G401.6 (cell line): ENCODE measurements around the gene ARID1B.

Experiments used
- FAIRE-seq: peaks from 2 replicates; lab custom pipeline; 2012; peaks lifted over from hg19 to GRCh38; lab: Jason Lieb, UNC

Gene ARID1B

GRCh38 chr6:156776840-156777576 lies at the start of gene ARID1B:
TSS of gene ARID1B (plus strand) at chr6:156777378. CDS start at chr6:156777681, 303 bp downstream.
- FAIRE-seq: no peak

GRCh38 chr6:156727715-156728385 lies 49.3 kb upstream of the ARID1B start:
- peak; percentile 41 for FAIRE-seq

- FAIRE-seq: no peak
Measured at GRCh38 chr6:156729248-156729647, 47.9 kb upstream of the ARID1B start.

- no peak for FAIRE-seq
Measured at GRCh38 chr6:156731396-156731795, 45.8 kb upstream of the ARID1B start.

- FAIRE-seq: no peak
Measured at GRCh38 chr6:156735751-156736150, 41.4 kb upstream of the ARID1B start.

GRCh38 chr6:156740604-156741003 lies 36.6 kb upstream of the ARID1B start:
- FAIRE-seq: no peak

- FAIRE-seq: no peak
Measured at GRCh38 chr6:156741287-156742073, 35.7 kb upstream of the ARID1B start.

- FAIRE-seq: no peak
Measured at GRCh38 chr6:156747715-156748114, 29.5 kb upstream of the ARID1B start.

GRCh38 chr6:156748504-156748903 lies 28.7 kb upstream of the ARID1B start:
- FAIRE-seq: no peak

GRCh38 chr6:156752666-156753301 lies 24.4 kb upstream of the ARID1B start:
- FAIRE-seq: no peak

GRCh38 chr6:156756630-156757610 lies 20.3 kb upstream of the ARID1B start:
- FAIRE-seq: no peak

GRCh38 chr6:156757849-156758248 lies 19.3 kb upstream of the ARID1B start:
- FAIRE-seq: no peak

- no peak for FAIRE-seq
Measured at GRCh38 chr6:156760377-156760776, 16.8 kb upstream of the ARID1B start.

- no peak for FAIRE-seq
Measured at GRCh38 chr6:156762547-156762946, 14.6 kb upstream of the ARID1B start.

GRCh38 chr6:156765117-156765516 lies 12.1 kb upstream of the ARID1B start:
- FAIRE-seq: no peak

GRCh38 chr6:156767603-156768467 lies 9.3 kb upstream of the ARID1B start:
- FAIRE-seq: no peak

GRCh38 chr6:156771047-156771446 lies 6.1 kb upstream of the ARID1B start:
- FAIRE-seq: no peak

- FAIRE-seq: no peak
Measured at GRCh38 chr6:156771761-156772160, 5.4 kb upstream of the ARID1B start.

- no peak for FAIRE-seq
Measured at GRCh38 chr6:156773476-156773875, 3.7 kb upstream of the ARID1B start.
